DMS79 treated with DMSO at 0.1 percent for 48 hours (cell line): ENCODE data around the gene ZNF835.

Source experiments
- DNase-seq: peaks from one replicate; lab custom pipeline; 2025; lab: John Stamatoyannopoulos, UW

ZNF835 gene

DNA sequence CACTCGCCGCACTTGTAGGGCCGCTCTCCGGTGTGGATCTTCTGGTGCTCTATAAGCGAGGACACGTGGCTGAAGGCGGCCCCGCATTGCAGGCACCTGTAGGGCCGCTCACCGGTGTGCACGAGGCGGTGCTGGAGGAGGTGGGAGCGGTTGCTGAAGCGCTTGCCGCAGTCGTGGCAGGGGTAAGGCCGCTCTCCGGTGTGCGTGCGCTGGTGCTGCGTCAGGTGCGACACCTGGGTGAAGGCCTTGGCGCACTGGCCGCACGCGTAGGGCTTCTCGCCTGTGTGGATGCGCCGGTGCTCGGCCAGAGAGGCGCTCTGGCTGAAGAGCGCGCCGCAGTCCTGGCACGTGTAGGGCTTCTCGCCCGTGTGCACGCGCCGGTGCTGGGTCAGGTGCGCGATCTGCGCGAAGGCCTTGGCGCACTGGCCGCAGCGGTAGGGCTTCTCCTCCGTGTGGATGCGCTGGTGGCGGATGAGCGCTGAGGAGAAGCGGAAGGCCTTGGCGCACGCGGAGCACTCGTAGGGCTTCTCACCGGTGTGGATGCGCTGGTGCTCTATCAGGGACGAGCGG, 7.5 kb downstream of the ZNF835 start:
- DNase-seq: no peak

DNA sequence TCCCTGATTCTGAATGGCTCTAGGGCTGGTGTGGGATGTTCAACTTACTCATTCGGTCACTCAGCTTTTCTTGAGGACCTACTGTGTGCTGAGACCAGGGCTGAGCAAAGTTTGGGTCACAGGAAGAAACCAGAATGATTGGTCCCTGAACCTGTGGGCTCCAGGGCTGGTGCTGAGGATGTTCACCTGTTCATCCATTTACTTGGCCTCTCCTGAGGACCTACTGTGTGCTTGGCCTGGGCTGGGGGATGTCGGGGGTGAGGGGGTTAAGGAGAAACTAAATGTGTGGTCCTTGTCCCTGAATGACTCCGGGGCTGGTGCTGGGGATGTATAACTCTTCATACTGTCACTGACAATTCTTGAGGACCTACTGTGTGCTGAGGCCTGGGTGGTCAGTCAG, 10.3 kb downstream of the ZNF835 start:
- no peak for DNase-seq

GRCh38 chr19:56660381-56661107, 11.0 kb downstream of the ZNF835 start:
- DNase-seq: no peak

- DNase-seq: no peak
Measured at GRCh38 chr19:56654151-56654550, 17.4 kb downstream of the ZNF835 start.

GRCh38 chr19:56643460-56643955, 28.0 kb downstream of the ZNF835 start:
- DNase-seq: no peak

- DNase-seq: no peak
Measured at GRCh38 chr19:56642711-56643459, 28.7 kb downstream of the ZNF835 start, which contains the start of gene SMIM17. TSS of gene SMIM17 (plus strand) at chr19:56643159. CDS start at chr19:56645668, 2,509 bp downstream.

- no peak for DNase-seq
Measured at GRCh38 chr19:56639217-56639616, 32.3 kb downstream of the ZNF835 start.

DNA sequence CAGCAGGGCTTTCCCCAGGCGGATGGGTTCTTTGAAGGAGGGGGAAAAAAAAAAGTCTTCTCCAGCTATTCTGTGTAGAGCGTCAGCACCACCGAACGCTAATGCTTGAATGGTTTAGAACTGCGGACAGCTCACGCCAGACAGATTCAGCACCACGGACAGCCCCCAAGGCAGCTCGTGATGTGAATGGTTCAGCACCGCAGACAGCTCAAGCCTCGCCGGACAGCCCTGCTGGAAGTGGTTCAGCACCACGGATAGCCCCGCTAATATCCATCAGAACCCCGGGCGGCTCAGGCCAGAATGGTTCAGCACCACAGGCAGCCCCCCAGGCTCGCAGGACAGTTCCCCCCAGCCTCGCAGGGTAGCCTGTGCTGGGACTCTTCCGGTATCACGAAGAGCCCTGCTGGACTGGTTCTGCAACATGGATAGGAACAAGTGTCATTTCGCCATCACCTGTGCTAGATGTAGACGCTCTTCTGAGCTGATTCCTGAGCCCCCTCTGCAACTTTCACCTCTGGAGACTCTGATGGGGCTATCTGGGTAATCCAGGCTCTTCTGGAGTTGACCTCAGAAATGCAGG, 33.5 kb downstream of the ZNF835 start:
- DNase-seq: no peak

- DNase-seq: no peak
Measured at GRCh38 chr19:56633021-56633420, 38.5 kb downstream of the ZNF835 start.

DNA sequence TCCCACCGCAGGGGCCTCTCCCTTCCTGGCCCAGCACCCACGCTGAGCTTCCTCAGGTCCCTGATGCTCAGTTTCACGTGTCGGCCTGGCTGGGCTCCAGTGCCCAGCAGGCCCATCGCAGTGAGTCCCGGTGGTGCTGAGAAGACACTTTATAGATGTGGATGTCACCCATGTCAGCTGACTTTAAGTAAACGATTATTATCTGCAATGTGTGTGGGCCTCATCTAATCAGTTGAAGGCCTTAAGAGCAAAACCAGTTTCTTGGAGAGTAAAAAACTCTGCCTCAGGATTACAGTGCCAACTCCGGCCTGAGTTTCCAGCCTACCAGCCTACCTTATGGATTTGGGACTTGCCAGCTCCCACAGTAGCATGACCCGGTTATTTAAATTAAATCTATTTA, 45.8 kb downstream of the ZNF835 start:
- no peak for DNase-seq

DNA sequence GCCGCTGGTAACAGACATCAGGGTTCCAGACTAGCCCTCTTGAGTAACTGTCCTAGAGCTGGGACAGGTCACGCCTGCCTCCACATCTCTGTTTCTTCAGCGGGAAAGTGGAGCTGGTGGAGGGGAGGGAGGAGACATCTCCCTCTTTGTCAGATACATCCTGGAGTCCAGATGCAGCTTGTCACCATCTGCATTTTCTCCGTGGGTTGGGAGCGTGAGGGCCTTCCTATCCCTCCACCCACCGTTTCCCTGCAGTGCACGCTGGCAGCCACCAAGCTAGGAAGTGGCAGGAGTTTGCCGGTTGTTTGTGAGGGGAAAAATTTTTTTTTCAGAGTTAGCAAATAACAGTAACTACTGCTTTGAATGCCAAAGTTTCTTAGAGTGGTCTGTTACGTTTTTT, 48.6 kb downstream of the ZNF835 start:
- no peak for DNase-seq

- no peak for DNase-seq
Measured at GRCh38 chr19:56622374-56622773, 49.2 kb downstream of the ZNF835 start.

- no peak for DNase-seq
Measured at GRCh38 chr19:56619121-56619520, 52.4 kb downstream of the ZNF835 start.

DNA sequence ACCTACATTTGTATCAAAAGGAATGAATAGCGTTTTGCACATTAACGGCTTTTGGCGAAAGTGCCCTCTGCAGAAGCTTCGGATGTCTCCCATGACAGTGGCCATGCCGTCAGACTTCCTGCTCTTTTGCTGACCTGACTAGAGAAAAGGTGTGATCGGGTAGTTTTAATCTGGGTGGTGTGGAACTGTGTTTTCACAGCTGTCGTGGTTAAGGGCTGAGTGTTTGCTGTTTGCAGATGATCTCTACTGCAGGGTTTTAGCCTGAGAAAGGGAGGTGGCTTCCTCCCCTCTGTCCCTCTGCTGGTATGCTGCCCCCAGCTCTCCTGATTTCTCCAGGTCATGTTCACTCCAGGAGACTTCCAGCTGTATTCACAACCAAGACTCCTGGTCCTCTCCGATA, 54.0 kb downstream of the ZNF835 start:
- no peak for DNase-seq

GRCh38 chr19:56613639-56614038, 57.9 kb downstream of the ZNF835 start:
- no peak for DNase-seq

DNA sequence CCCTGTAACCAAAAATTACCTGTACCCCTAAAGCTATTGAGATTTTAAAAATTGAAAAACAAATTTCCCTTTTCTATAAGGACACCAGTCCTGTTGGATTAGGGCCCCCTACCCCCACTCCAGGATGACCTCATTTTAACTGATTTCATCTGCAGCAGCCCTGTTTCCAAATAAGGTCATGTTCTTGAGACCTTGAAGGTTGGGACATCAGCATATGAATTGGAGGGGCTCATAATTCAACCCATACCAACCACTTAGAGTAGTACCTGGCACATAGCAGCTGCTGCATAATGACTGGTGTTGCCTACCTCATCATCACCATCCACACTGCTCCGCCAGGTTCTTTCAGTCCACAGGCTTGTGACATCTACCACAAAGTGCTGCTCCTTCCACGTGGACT, 58.8 kb downstream of the ZNF835 start:
- DNase-seq: no peak
